ENCODE data around the gene WSB1. TPM values are rescaled to one million over a fixed set of nuclear protein-coding genes. Genes with fewer than 3 reads are reported as not detected.

Gene WSB1
- total and polyA plus RNA-seq, 2 of the 8 experiments (the other 6 are each of a cell fraction or from before 2014, with no cell fraction given): 113 to 140 TPM

GRCh38 chr17:27322026-27322425, 28.1 kb downstream of the WSB1 start:
- ChIA-PET POLR2A (ENCODE audit: partially characterized antibody) (interaction anchor here (1.4 to 2.3 kb wide), 3 partner anchors 18 to 27 kb away, joined by 3 to 8 read pairs (median 6); no protein-coding TSS in a partner anchor), CTCF (ENCODE audit: partially characterized antibody) (interaction anchor here (0.8 to 1.3 kb wide), 3 partner anchors 10 to 85 kb away, joined by 3 to 4 read pairs (median 4); no protein-coding TSS in a partner anchor)
- FAIRE-seq (no peak), DNase-seq (ENCODE audit: low read depth in 1 of 2, low spot score in 2 of 2) (no peak)
- Histone ChIP-seq H3K56ac (replicated peaks; ENCODE audit: insufficient read length, low read depth, low read length) (no peak overlapping the region), H3K14ac (ENCODE audit: insufficient read length) (no peak overlapping the region), H3K79me2 (ENCODE audit: control insufficient read depth in 1 of 2, insufficient read depth in 2 of 2, low read length in 2 of 2) (no peaks in the 10 kb centered on the region), H2AFZ (ENCODE audit: low read length) (no peak overlapping the region), H4K91ac (replicated peaks; ENCODE audit: insufficient read length, low read length) (no peak overlapping the region), H3K36me3 (ENCODE audit: control insufficient read depth in 2 of 4, insufficient read depth in 4 of 4, low read length in 3 of 4) (peaks cover 0 to 7% (median 0%) of the 10 kb centered on the region in 4 experiments; a peak in 2 of 8 replicates), H3K4me1 (replicated peaks in 1 of 4; ENCODE audit: control insufficient read depth in 3 of 4, insufficient read depth in 4 of 4, low read length in 3 of 4) (peaks cover 0 to 1% (median 0%) of the 10 kb centered on the region in 4 experiments; a peak in 1 of 7 replicates), H4K20me1 (replicated peaks in 1 of 2; ENCODE audit: control insufficient read depth in 1 of 2, insufficient read depth in 2 of 2, low read length in 2 of 2) (no peaks in the 10 kb centered on the region), H3K4ac (replicated peaks; ENCODE audit: insufficient read length, low read depth, low read length) (no peak overlapping the region), H3K27me3 (replicated peaks in 1 of 4; ENCODE audit: control insufficient read depth in 3 of 4, extremely low read depth in 1 of 4, insufficient read depth in 3 of 4, low read length in 3 of 4) (no peaks in the 10 kb centered on the region), H2BK12ac (ENCODE audit: low read depth, low read length) (no peak overlapping the region), H3K79me1 (ENCODE audit: low read depth, low read length) (no peaks in the 10 kb centered on the region), H2BK120ac (replicated peaks; ENCODE audit: low read depth, low read length) (no peak overlapping the region), H4K5ac (ENCODE audit: insufficient read length, low read depth, low read length) (no peak overlapping the region), H2AK5ac (ENCODE audit: low read depth, low read length) (no peak overlapping the region), H3K23me2 (ENCODE audit: low read depth, low read length) (no peaks in the 10 kb centered on the region), H4K8ac (ENCODE audit: extremely low read depth, insufficient read depth, low read length) (no peak overlapping the region), H2BK20ac (ENCODE audit: low read length) (no peak overlapping the region), H3K4me3 (ENCODE audit: extremely low read depth in 1 of 4, insufficient read depth in 2 of 4, low read depth in 3 of 4, low read length in 4 of 4) (no peak overlapping the region), H2BK15ac (ENCODE audit: low read length) (no peak overlapping the region), H3K23ac (ENCODE audit: insufficient read length) (no peak overlapping the region), H3K18ac (ENCODE audit: extremely low read depth, low read length) (no peak overlapping the region), H3K4me2 (ENCODE audit: insufficient read depth in 1 of 2, low read depth in 2 of 2, low read length in 2 of 2) (no peak overlapping the region), H3K9me3 (ENCODE audit: insufficient read depth in 2 of 2, low read depth in 1 of 2, low read length in 1 of 2) (no peaks in the 10 kb centered on the region), H3K27ac (ENCODE audit: low read depth, low read length) (no peak overlapping the region), H2BK5ac (ENCODE audit: low read depth, low read length) (no peak overlapping the region), H3K9ac (replicated peaks in 1 of 4; ENCODE audit: extremely low read depth in 1 of 4, low read depth in 3 of 4, low read length in 3 of 4) (no peak overlapping the region)
- WGBS, 2 experiments (ENCODE audit: extremely low coverage in 1 of 2, insufficient coverage in 1 of 2, insufficient read length in 1 of 2, insufficient replicate concordance in 2 of 2, low coverage in 1 of 2, low lambda C conversion rate in 2 of 2, missing lambda C conversion rate in 1 of 2): 94% methylated on average over 1 of the region's 1 CpG; no CpG with 5 or more reads in 1 of the 2 experiments
- TF ChIP-seq GTF2F1 (IDR thresholded peaks at IDR 0.05; ENCODE audit: borderline replicate concordance, low read depth, low read length) (no peak), SRF (IDR thresholded peaks at IDR 0.05; ENCODE audit: low read depth, low read length) (no peak), KDM1A (IDR thresholded peaks at IDR 0.05; ENCODE audit: borderline replicate concordance, low read length) (no peak), TCF12 (IDR thresholded peaks at IDR 0.05; ENCODE audit: low read depth, low read length) (no peak), TBP (IDR thresholded peaks at IDR 0.05; ENCODE audit: low read depth, low read length) (no peak), BRCA1 (IDR thresholded peaks at IDR 0.05; ENCODE audit: low read depth, low read length) (no peak), POLR2A (IDR thresholded peaks at IDR 0.05; ENCODE audit: control extremely low read depth in 1 of 2, low read depth in 2 of 2, low read length in 2 of 2) (no peak), FOSL1 (IDR thresholded peaks at IDR 0.05; ENCODE audit: insufficient read depth, low read depth, low read length) (no peak), HDAC6 (IDR thresholded peaks at IDR 0.05; ENCODE audit: low read depth, low read length) (no peak), KDM4A (IDR thresholded peaks at IDR 0.05; ENCODE audit: low read depth, low read length, severe bottlenecking) (no peak), CHD2 (IDR thresholded peaks at IDR 0.05; ENCODE audit: low read length) (no peak), BACH1 (IDR thresholded peaks at IDR 0.05; ENCODE audit: low read length) (no peak), YY1 (IDR thresholded peaks at IDR 0.05; ENCODE audit: low read depth, low read length) (no peak), PHF8 (conservative IDR thresholded peaks at IDR 0.05; ENCODE audit: low read depth, low read length) (no peak), POU5F1 (IDR thresholded peaks at IDR 0.05; ENCODE audit: low read depth, low read length) (no peak), NANOG (IDR thresholded peaks at IDR 0.05; ENCODE audit: insufficient read depth, low read depth, low read length, poor library complexity, severe bottlenecking) (no peak)

Data from H1 (cell line).